Mucosa of gallbladder (tissue), 1 donor: ENCODE measurements around the gene ADAM33. TPM values are rescaled to one million over a fixed set of nuclear protein-coding genes. Genes with fewer than 3 reads are reported as not detected.

Experiments used
- DNase-seq: peaks from one replicate; pipeline ENCODE4 v3.0.0-alpha.2; 2020; ENCODE audit warnings: low spot score
- total RNA-seq: library from RNA; stranded (reverse); gene quantifications from one replicate; pipeline ENCODE4 v1.2.1, GENCODE V29; 2021
- donor health status: DM: no; HTN: no; CAD: no.

The ADAM33 gene
- total RNA-seq, 1 donor from 2014 or later, result 67.3 TPM

GRCh38 chr20:3669710-3670367, 12.0 kb downstream of the ADAM33 start:
- no peak for DNase-seq

GRCh38 chr20:3667434-3668037, 14.3 kb downstream of the ADAM33 start:
- no peak for DNase-seq

- no peak for DNase-seq
Measured at GRCh38 chr20:3663858-3664257, 18.0 kb downstream of the ADAM33 start.

- no peak for DNase-seq
Measured at GRCh38 chr20:3663031-3663701, 18.6 kb downstream of the ADAM33 start, which contains the start of gene GFRA4. GFRA4 (minus strand) TSS chr20:3663399; CDS start chr20:3663399, 0 bp downstream.

GRCh38 chr20:3661814-3662665, 19.8 kb downstream of the ADAM33 start:
- DNase-seq, result no peak

GRCh38 chr20:3661060-3661813, 20.6 kb downstream of the ADAM33 start:
- no peak for DNase-seq

- DNase-seq, result no peak
Measured at GRCh38 chr20:3660262-3661059, 21.3 kb downstream of the ADAM33 start.

GRCh38 chr20:3659492-3660261, 22.1 kb downstream of the ADAM33 start:
- no peak for DNase-seq

- DNase-seq, result no peak
Measured at GRCh38 chr20:3658716-3659491, 22.9 kb downstream of the ADAM33 start.

GRCh38 chr20:3658019-3658715, 23.6 kb downstream of the ADAM33 start:
- no peak for DNase-seq

GRCh38 chr20:3655131-3655405, 26.7 kb downstream of the ADAM33 start:
- DNase-seq, result no peak

- DNase-seq, result no peak
Measured at GRCh38 chr20:3654326-3655130, 27.3 kb downstream of the ADAM33 start.

- no peak for DNase-seq
Measured at GRCh38 chr20:3653921-3654320, 27.9 kb downstream of the ADAM33 start.

- DNase-seq, result no peak
Measured at GRCh38 chr20:3652676-3653596, 28.9 kb downstream of the ADAM33 start.

GRCh38 chr20:3652221-3652620, 29.6 kb downstream of the ADAM33 start:
- no peak for DNase-seq

GRCh38 chr20:3651204-3651962, 30.4 kb downstream of the ADAM33 start:
- no peak for DNase-seq
